Measurements from ENCODE around the gene PCDHGC4. TPM values are rescaled to one million over a fixed set of nuclear protein-coding genes. Genes with fewer than 3 reads are reported as not detected.

PCDHGC4 gene
- total RNA-seq, 3 donors from 2014 or later (not counting 1 experiment from before 2014, with no cell fraction given) = 0.31 to 0.84 (median 0.45) TPM

DNA sequence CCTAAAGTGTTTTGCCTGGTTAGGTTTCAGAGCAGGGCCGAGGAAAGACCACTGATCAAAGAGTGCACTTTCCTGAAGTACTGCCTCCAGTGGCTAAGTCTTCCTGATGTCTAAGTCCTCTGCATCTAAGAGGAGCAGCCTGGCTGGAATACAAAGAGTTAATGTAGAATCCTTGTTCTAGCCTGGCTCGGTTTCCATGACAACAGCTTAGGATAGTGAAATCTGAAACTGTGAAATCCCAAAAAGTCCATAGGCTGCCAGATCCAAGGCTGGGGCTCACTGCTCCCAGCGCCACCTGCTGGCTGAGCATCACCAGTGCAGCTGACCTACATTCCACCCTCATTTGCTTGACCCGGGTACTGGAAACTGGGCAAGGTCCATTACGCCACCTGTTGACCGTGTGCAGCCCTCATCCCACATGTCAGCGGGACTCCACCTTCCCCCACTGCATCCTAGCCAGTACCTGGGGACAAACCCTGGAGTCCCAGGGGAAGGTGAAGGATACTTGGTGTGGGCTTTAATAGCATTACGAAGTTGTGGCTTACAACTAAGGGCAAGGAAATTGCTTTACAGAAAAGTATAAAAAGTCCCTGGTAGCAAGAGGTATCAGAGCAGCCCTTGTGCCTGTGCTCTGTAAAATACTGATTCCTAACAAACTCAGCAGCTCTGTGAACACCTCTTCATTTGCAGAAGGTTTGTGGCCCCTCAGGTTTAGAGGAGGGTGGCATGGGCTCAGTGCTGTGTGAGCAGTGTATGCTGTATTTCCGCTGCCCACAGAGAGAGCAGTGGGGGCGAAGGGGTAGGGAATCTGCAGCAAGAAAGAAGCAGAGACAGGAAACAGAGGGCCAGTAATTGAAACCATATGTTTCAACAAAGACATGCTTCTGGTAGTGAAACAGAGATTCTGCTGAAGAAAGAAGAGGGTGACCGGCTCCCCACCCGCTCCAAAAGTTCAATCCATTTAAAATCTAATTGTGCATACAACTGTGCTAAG is 40.1 kb downstream of the PCDHGC4 start:
- H3K4me3 ChIP-seq (ENCODE audit: low read length) = no peak overlapping the region
- H3K4me3 Mint-ChIP-seq = no peak overlapping the region
- no peaks in the 10 kb centered on the region for H3K27me3 Mint-ChIP-seq (ENCODE audit: low read depth in 2 of 2)
- peak overlapping the region; percentile 2 to 71 for H3K27ac Mint-ChIP-seq
- no peak overlapping the region for H3K27ac ChIP-seq (ENCODE audit: low read length)
- 51% methylated on average over 11 of the region's 12 CpGs for WGBS (ENCODE audit: insufficient coverage)
- DNase-seq = peak; percentile 58 to 79
- no peaks in the 10 kb centered on the region for H3K9me3 ChIP-seq (ENCODE audit: control insufficient read depth, insufficient read depth, low read length)
- H3K36me3 ChIP-seq (ENCODE audit: control insufficient read depth, insufficient read depth, low read length) = peaks cover 91% of the 10 kb centered on the region
- TF ChIP-seq, protein P1, sequence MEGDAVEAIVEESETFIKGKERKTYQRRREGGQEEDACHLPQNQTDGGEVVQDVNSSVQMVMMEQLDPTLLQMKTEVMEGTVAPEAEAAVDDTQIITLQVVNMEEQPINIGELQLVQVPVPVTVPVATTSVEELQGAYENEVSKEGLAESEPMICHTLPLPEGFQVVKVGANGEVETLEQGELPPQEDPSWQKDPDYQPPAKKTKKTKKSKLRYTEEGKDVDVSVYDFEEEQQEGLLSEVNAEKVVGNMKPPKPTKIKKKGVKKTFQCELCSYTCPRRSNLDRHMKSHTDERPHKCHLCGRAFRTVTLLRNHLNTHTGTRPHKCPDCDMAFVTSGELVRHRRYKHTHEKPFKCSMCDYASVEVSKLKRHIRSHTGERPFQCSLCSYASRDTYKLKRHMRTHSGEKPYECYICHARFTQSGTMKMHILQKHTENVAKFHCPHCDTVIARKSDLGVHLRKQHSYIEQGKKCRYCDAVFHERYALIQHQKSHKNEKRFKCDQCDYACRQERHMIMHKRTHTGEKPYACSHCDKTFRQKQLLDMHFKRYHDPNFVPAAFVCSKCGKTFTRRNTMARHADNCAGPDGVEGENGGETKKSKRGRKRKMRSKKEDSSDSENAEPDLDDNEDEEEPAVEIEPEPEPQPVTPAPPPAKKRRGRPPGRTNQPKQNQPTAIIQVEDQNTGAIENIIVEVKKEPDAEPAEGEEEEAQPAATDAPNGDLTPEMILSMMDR (IDR thresholded peaks at IDR 0.05) = peak; percentile 99
- peaks cover 30% of the 10 kb centered on the region for H3K36me3 Mint-ChIP-seq
- peaks cover 16 to 48% of the 10 kb centered on the region in 2 donors for H3K4me1 Mint-ChIP-seq
- no peaks in the 10 kb centered on the region for H3K9me3 Mint-ChIP-seq
- intact Hi-C loops (cut with micrococcal nuclease) = loop anchor here (1.0 kb wide), 1 partner anchor 199 kb away; no protein-coding TSS in a partner anchor
- H3K4me1 ChIP-seq (ENCODE audit: control insufficient read depth, insufficient read depth, low read length) = no peaks in the 10 kb centered on the region
- peak; percentile 85 to 91 (median 88) for ATAC-seq
- H3K27me3 ChIP-seq (ENCODE audit: control insufficient read depth, insufficient read depth, low read length) = no peaks in the 10 kb centered on the region

DNA sequence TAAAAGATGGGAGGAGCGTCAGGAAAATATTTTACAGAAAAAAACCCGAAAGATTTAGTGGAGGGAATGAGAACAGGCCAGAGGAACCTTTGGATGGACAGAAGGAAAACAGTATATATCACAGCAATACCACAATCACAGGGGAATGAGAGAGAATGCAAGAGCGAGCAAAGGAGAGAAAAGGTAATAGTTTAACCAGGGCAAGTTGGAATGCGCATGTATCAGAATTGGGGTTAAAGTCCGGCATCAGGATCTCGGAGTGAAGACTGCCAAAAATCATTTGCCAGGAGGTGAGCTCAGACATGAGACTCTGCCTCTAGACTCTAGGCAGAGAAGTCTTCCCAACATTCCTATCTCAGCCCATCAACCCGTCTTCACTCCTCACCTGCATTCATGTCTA is 40.8 kb downstream of the PCDHGC4 start:
- WGBS (ENCODE audit: insufficient coverage) = 97% methylated on average over 7 of the region's 7 CpGs
- peak overlapping the region; percentile 62 to 71 for H3K27ac Mint-ChIP-seq
- no peak overlapping the region for H3K27ac ChIP-seq (ENCODE audit: low read length)
- intact Hi-C loops (cut with micrococcal nuclease) = no loop called here
- H3K9me3 Mint-ChIP-seq = no peaks in the 10 kb centered on the region
- H3K27me3 ChIP-seq (ENCODE audit: control insufficient read depth, insufficient read depth, low read length) = no peaks in the 10 kb centered on the region
- H3K4me1 Mint-ChIP-seq = peaks cover 16 to 43% of the 10 kb centered on the region in 2 donors
- ATAC-seq (no peak), DNase-seq (no peak)
- peaks cover 88% of the 10 kb centered on the region for H3K36me3 ChIP-seq (ENCODE audit: control insufficient read depth, insufficient read depth, low read length)
- TF ChIP-seq, protein P1 (IDR thresholded peaks at IDR 0.05) = no peak
- H3K4me1 ChIP-seq (ENCODE audit: control insufficient read depth, insufficient read depth, low read length) = no peaks in the 10 kb centered on the region
- H3K27me3 Mint-ChIP-seq (ENCODE audit: low read depth in 2 of 2) = no peaks in the 10 kb centered on the region
- H3K36me3 Mint-ChIP-seq = peaks cover 30% of the 10 kb centered on the region
- H3K9me3 ChIP-seq (ENCODE audit: control insufficient read depth, insufficient read depth, low read length) = no peaks in the 10 kb centered on the region
- no peak overlapping the region for H3K4me3 ChIP-seq (ENCODE audit: low read length)
- H3K4me3 Mint-ChIP-seq = no peak overlapping the region

DNA sequence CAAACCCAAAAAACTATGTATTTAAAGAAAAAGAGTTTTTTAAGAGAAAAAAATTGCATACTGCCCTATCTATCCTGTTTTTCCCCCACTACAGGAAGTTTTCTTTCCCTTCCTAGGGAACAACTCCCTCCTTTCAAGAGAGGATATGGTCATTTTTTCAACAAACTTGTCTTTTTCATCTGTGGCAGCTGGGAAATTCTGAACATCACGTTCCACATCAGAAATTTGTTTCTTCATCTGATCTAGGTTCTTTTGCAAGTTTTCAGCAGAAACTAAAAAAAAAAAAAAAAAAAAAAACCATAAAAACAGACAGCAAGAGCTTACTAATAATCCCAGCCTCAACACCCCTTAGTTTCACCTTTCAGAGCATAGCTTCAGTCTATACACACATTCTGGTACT is 42.6 kb downstream of the PCDHGC4 start:
- no peaks in the 10 kb centered on the region for H3K9me3 Mint-ChIP-seq
- peak overlapping the region; percentile 35 to 57 for H3K27ac Mint-ChIP-seq
- intact Hi-C loops (cut with micrococcal nuclease) = no loop called here
- H3K4me3 Mint-ChIP-seq = no peak overlapping the region
- 90% methylated on average over 1 of the region's 1 CpG for WGBS (ENCODE audit: insufficient coverage)
- H3K27ac ChIP-seq (ENCODE audit: low read length) = no peak overlapping the region
- no peak overlapping the region for H3K4me3 ChIP-seq (ENCODE audit: low read length)
- H3K27me3 Mint-ChIP-seq (ENCODE audit: low read depth in 2 of 2) = no peaks in the 10 kb centered on the region
- TF ChIP-seq, protein P1 (IDR thresholded peaks at IDR 0.05) = no peak
- ATAC-seq (no peak), DNase-seq (no peak)
- H3K4me1 ChIP-seq (ENCODE audit: control insufficient read depth, insufficient read depth, low read length) = no peaks in the 10 kb centered on the region
- no peaks in the 10 kb centered on the region for H3K9me3 ChIP-seq (ENCODE audit: control insufficient read depth, insufficient read depth, low read length)
- H3K36me3 ChIP-seq (ENCODE audit: control insufficient read depth, insufficient read depth, low read length) = peaks cover 86% of the 10 kb centered on the region
- H3K27me3 ChIP-seq (ENCODE audit: control insufficient read depth, insufficient read depth, low read length) = no peaks in the 10 kb centered on the region
- H3K36me3 Mint-ChIP-seq = peaks cover 30% of the 10 kb centered on the region
- peaks cover 11 to 27% of the 10 kb centered on the region in 2 donors for H3K4me1 Mint-ChIP-seq

All from natural killer cell (primary cell).